Calu3 (cell line): ENCODE measurements around the gene PFDN6. TPM values are rescaled to one million over a fixed set of nuclear protein-coding genes. Genes with fewer than 3 reads are reported as not detected.

Source experiments
- BruUV-seq: library from RNA; stranded (reverse); fragments of 400-500 nt; replicated peaks from 2 replicates; lab custom pipeline; 2021; lab: Mats Ljungman, UMichigan
- CTCF ChIA-PET: fragments of 300-600 bp; sonication (Branson Sonifier 250); formaldehyde crosslinking; loops from one replicate; lab custom pipeline; 2022; ENCODE audit warnings: antibody characterized with exemption; lab: Charles Lee
- DNase-seq: peaks from one replicate; pipeline ENCODE4 v3.0.0; 2022
- H3K27ac Mint-ChIP-seq: one replicate; pipeline ENCODE4 v1.8.0; 2022; ENCODE audit warnings: mixed read lengths; ENCODE audit not compliant: unreplicated experiment
- H3K27me3 Mint-ChIP-seq: one replicate; pipeline ENCODE4 v1.8.0; 2022; ENCODE audit warnings: mixed read lengths; ENCODE audit not compliant: unreplicated experiment
- H3K36me3 Mint-ChIP-seq: one replicate; pipeline ENCODE4 v1.8.0; 2022; ENCODE audit warnings: mild to moderate bottlenecking, moderate library complexity, mixed read lengths; ENCODE audit not compliant: insufficient read depth, unreplicated experiment
- H3K4me1 Mint-ChIP-seq: one replicate; pipeline ENCODE4 v1.8.0; 2022; ENCODE audit warnings: mild to moderate bottlenecking, low read depth, mixed read lengths; ENCODE audit not compliant: unreplicated experiment
- H3K4me3 Mint-ChIP-seq: one replicate; pipeline ENCODE4 v1.8.0; 2022; ENCODE audit warnings: mild to moderate bottlenecking, low read depth, moderate library complexity, mixed read lengths; ENCODE audit not compliant: unreplicated experiment
- H3K9me3 Mint-ChIP-seq: one replicate; pipeline ENCODE4 v1.8.0; 2022; ENCODE audit warnings: low read depth, mixed read lengths; ENCODE audit not compliant: unreplicated experiment
- CTCF ChIP-seq: fragments of 200-600 bp; IDR thresholded peaks from one replicate; pipeline ENCODE4 v1.8.0; 2022; ENCODE audit warnings: antibody characterized with exemption; ENCODE audit not compliant: unreplicated experiment
- intact Hi-C: fragments of 100-400 bp; cut with micrococcal nuclease; formaldehyde crosslinking; loops from one replicate; pipeline ENCODE4 v1.10.0; 2022; ENCODE audit not compliant: unreplicated experiment
- total RNA-seq: library from RNA; stranded (reverse); gene quantifications from 2 replicates; pipeline ENCODE4 v1.2.3, GENCODE V29; 2022

Gene PFDN6
- total RNA-seq, 1 experiment from 2014 or later, result 141 TPM

GRCh38 chr6:33304216-33304615 lies 14.8 kb downstream of the PFDN6 start:
- Mint-ChIP-seq H3K27me3 (no peaks in the 10 kb centered on the region), H3K4me3 (no peak overlapping the region), H3K9me3 (no peaks in the 10 kb centered on the region), H3K36me3 (peaks cover 79% of the 10 kb centered on the region), H3K4me1 (peaks cover 16% of the 10 kb centered on the region), H3K27ac (no peak overlapping the region)
- CTCF ChIA-PET, result no interaction called here
- no TSS peak for BruUV-seq
- no peak for DNase-seq
- intact Hi-C loops, result no loop called here
- no peak for TF ChIP-seq CTCF

- no peak overlapping the region for H3K27ac Mint-ChIP-seq
- no peak overlapping the region for H3K4me3 Mint-ChIP-seq
- TF ChIP-seq CTCF, result no peak
- CTCF ChIA-PET, result no interaction called here
- DNase-seq, result no peak
- H3K4me1 Mint-ChIP-seq, result peaks cover 9% of the 10 kb centered on the region
- intact Hi-C loops, result no loop called here
- no peaks in the 10 kb centered on the region for H3K27me3 Mint-ChIP-seq
- no TSS peak for BruUV-seq
- H3K36me3 Mint-ChIP-seq, result peaks cover 79% of the 10 kb centered on the region
- H3K9me3 Mint-ChIP-seq, result no peaks in the 10 kb centered on the region
Measured at GRCh38 chr6:33305052-33305451, 15.7 kb downstream of the PFDN6 start.

GRCh38 chr6:33306356-33306755 lies 17.0 kb downstream of the PFDN6 start:
- peaks cover 79% of the 10 kb centered on the region for H3K36me3 Mint-ChIP-seq
- TF ChIP-seq CTCF, result no peak
- peak overlapping the region; percentile 48 for H3K27ac Mint-ChIP-seq
- no peaks in the 10 kb centered on the region for H3K9me3 Mint-ChIP-seq
- no peak overlapping the region for H3K4me3 Mint-ChIP-seq
- no peaks in the 10 kb centered on the region for H3K27me3 Mint-ChIP-seq
- DNase-seq, result no peak
- intact Hi-C loops, result no loop called here
- CTCF ChIA-PET, result interaction anchor here (0.7 kb wide), 1 partner anchor 32 kb away, joined by 5 read pairs; no protein-coding TSS in a partner anchor
- peaks cover 7% of the 10 kb centered on the region for H3K4me1 Mint-ChIP-seq
- no TSS peak for BruUV-seq

- Mint-ChIP-seq H3K9me3 (no peaks in the 10 kb centered on the region), H3K4me1 (peaks cover 34% of the 10 kb centered on the region), H3K27ac (peak overlapping the region; percentile 97), H3K36me3 (peaks cover 100% of the 10 kb centered on the region), H3K4me3 (peak overlapping the region; percentile 98), H3K27me3 (no peaks in the 10 kb centered on the region)
- no peak for TF ChIP-seq CTCF
- CTCF ChIA-PET, result interaction anchor here (0.8 to 2.2 kb wide), 5 partner anchors 13 to 113 kb away, joined by 3 to 12 read pairs (median 4); partner anchors contain the start of genes B3GALT4 and RGL2
- BruUV-seq, result no TSS peak
- peak; percentile 91 for DNase-seq
- intact Hi-C loops, result no loop called here
Measured at GRCh38 chr6:33312361-33313104, 23.1 kb downstream of the PFDN6 start.
